HG03520 (cell line): Measurements from ENCODE around the gene BDH1.

Source experiments
- ATAC-seq: cut with Tn5 transposase; IDR thresholded peaks from one replicate; pipeline ENCODE4 v1.9.1; 2021; ENCODE audit warnings: mild to moderate bottlenecking, moderate library complexity; ENCODE audit not compliant: unreplicated experiment

Gene BDH1

GRCh38 chr3:197552198-197552597, 3.6 kb downstream of the BDH1 start:
- no peak for ATAC-seq

GRCh38 chr3:197550489-197550888, 5.3 kb downstream of the BDH1 start:
- no peak for ATAC-seq

GRCh38 chr3:197549261-197549885, 6.4 kb downstream of the BDH1 start:
- no peak for ATAC-seq

- no peak for ATAC-seq
These were observed 8.3 kb downstream of the BDH1 start for GRCh38 chr3:197547306-197548011.

- no peak for ATAC-seq
These were observed 9.3 kb downstream of the BDH1 start for GRCh38 chr3:197546307-197547085.

GRCh38 chr3:197545571-197545970, 10.2 kb downstream of the BDH1 start:
- ATAC-seq: no peak

- no peak for ATAC-seq
These were observed 10.7 kb downstream of the BDH1 start for GRCh38 chr3:197545101-197545500.

- ATAC-seq: no peak
These were observed 12.9 kb downstream of the BDH1 start for GRCh38 chr3:197542741-197543454.

GRCh38 chr3:197541756-197542539, 13.8 kb downstream of the BDH1 start:
- no peak for ATAC-seq

GRCh38 chr3:197540961-197541377, 14.8 kb downstream of the BDH1 start:
- ATAC-seq: no peak

- no peak for ATAC-seq
These were observed 16.1 kb downstream of the BDH1 start for GRCh38 chr3:197539651-197540051.

GRCh38 chr3:197533927-197534725, 21.6 kb downstream of the BDH1 start:
- no peak for ATAC-seq

GRCh38 chr3:197533396-197533795, 22.4 kb downstream of the BDH1 start:
- no peak for ATAC-seq

- ATAC-seq: no peak
These were observed 23.4 kb downstream of the BDH1 start for GRCh38 chr3:197532388-197532787.

- ATAC-seq: no peak
These were observed 27.6 kb downstream of the BDH1 start for GRCh38 chr3:197528190-197528589.

GRCh38 chr3:197527569-197527968, 28.2 kb downstream of the BDH1 start:
- no peak for ATAC-seq

GRCh38 chr3:197525706-197526105, 30.1 kb downstream of the BDH1 start:
- ATAC-seq: no peak

GRCh38 chr3:197524128-197524527, 31.6 kb downstream of the BDH1 start:
- ATAC-seq: no peak

GRCh38 chr3:197523526-197523925, 32.2 kb downstream of the BDH1 start:
- ATAC-seq: no peak
